GM08714 (cell line): ENCODE results near the gene CLASRP.
A peak's percentile ranks its signal among the peaks of the same experiment; 100 is the strongest.
"Not testable (repeated sequence)": the region's sequence is repeated elsewhere in the genome, so short reads cannot be mapped to it uniquely, and the experiment has no call there.

Experiments used
- H3K4me3 ChIP-seq: fragments of 200-500 bp; sonication (Bioruptor generic); 2 replicates; pipeline ENCODE4 v1.5.1; 2014; ENCODE audit warnings: mild to moderate bottlenecking, low read length, inconsistent platforms
- ZNF274 ChIP-seq: IDR thresholded peaks from 2 replicates; pipeline ENCODE4 v1.6.1; 2012; ENCODE audit warnings: mild to moderate bottlenecking, low read depth, low read length

CLASRP gene, protein sequence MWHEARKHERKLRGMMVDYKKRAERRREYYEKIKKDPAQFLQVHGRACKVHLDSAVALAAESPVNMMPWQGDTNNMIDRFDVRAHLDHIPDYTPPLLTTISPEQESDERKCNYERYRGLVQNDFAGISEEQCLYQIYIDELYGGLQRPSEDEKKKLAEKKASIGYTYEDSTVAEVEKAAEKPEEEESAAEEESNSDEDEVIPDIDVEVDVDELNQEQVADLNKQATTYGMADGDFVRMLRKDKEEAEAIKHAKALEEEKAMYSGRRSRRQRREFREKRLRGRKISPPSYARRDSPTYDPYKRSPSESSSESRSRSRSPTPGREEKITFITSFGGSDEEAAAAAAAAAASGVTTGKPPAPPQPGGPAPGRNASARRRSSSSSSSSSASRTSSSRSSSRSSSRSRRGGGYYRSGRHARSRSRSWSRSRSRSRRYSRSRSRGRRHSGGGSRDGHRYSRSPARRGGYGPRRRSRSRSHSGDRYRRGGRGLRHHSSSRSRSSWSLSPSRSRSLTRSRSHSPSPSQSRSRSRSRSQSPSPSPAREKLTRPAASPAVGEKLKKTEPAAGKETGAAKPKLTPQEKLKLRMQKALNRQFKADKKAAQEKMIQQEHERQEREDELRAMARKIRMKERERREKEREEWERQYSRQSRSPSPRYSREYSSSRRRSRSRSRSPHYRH

DNA sequence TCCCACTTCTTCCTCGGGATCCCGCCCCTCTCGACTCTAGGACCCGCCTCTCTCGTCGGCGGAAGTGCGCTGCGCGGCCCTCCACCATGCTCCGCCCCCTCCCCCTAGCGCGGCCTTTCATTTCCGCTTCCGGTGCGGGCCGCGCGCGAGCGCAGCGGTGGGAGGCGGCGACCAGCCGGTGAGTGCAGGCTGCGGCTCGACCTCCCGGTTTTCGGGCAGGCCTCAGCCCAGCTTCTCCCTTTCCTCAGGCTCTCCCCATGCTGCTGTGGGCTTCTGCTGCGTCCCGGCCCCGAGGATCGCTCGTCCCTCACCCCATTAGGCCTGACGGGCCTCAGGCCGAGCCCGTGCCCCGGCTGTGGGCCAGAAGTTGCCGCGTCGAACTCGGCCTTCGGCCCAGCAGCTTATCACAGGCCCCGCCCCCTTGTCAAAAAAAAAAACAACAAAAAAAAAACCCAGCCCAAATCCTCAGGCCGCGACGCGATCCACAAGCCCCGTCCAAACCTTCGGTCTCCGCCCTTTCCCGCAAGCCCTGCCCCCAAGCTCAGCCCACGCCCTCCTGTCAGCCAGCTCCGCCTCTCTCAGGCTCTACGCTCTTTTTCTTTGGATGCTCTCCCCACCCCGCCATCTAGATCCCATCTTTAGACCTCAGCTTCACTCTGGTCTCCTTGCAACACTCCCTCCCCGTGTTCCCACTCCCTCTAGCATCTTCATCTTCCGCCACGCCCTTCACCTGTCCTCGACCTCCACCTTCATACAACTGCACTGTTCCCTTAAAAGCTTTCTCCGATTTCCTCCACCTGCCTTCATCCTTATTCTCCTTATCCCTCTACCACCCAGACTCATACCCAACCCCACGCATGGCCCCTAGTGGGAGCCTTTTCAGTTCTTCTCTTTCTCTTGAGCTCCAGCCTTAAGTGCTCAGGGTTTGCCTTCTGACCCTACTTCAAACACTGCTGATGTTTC lies at the start of gene CLASRP:
TSS of gene CLASRP (plus strand) at position 115 of the 963 bp plus-strand sequence. CDS start 1,168 bp downstream, outside the sequence.
- no peak for TF ChIP-seq ZNF274
- peak within 1 kb of the TSS; percentile 81 for H3K4me3 ChIP-seq

DNA sequence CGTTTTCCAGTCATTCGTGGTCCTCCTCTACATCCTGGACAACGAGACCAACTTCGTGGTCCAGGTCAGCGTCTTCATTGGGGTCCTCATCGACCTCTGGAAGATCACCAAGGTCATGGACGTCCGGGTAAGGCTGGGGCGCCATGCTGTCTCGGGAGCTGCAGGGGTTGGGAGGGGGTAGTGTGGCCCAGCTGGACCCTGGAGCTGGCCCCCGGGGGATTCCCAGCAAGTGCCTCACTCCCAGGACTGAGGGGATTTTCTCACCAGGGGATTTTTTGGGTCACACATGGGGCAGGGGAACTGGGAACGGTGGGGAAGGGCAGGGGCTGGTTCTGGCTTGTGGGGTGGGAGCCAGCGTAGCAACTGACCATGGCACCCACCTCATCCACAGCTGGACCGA lies 48.4 kb upstream of the CLASRP start:
- TF ChIP-seq ZNF274, result no peak
- H3K4me3 ChIP-seq, result no peak overlapping the region

DNA sequence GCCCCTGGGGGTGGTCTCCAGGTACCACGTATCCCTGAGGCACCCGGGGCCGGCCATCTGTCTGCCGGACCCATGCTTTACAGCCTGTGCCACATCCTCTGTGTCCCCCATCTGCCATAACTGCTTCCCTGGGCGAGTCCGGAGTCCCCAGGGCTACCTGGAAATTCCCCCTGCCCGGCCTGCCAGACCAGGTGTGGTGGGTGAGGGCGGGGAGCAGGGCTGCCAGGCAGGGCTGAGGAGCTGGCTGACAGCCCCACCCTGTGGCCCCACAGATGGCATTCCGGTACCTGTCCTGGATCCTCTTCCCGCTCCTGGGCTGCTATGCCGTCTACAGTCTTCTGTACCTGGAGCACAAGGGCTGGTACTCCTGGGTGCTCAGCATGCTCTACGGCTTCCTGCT lies 47.9 kb upstream of the CLASRP start:
- TF ChIP-seq ZNF274, result no peak
- H3K4me3 ChIP-seq, result no peak overlapping the region

DNA sequence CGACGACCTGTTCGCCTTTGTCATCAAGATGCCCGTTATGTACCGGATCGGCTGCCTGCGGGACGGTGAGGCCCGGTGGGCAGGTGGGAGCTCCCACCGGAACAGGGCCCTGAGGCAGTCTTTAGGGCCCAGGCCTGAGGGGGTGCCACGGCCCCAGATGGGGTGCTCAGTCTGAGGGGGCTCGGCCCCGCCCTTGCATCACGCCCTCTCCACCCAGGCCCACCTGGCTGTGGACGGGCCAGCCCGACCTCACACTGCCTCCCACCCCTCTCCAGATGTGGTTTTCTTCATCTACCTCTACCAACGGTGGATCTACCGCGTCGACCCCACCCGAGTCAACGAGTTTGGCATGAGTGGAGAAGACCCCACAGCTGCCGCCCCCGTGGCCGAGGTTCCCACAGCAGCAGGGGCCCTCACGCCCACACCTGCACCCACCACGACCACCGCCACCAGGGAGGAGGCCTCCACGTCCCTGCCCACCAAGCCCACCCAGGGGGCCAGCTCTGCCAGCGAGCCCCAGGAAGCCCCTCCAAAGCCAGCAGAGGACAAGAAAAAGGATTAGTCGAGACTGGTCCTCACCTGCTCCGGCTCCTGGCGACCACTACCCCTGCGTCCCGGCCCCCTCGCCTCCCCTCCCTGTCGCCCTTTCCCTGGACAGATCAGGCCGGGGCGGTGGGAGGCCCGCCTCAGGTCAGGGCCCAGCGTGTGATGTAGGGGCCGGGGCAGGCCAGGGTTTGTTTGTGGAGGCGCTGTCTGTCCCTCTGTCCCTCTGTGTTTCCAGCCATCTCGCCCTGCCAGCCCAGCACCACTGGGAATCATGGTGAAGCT lies 46.3 kb upstream of the CLASRP start:
- H3K4me3 ChIP-seq, result no peak overlapping the region
- TF ChIP-seq ZNF274, result no peak

DNA sequence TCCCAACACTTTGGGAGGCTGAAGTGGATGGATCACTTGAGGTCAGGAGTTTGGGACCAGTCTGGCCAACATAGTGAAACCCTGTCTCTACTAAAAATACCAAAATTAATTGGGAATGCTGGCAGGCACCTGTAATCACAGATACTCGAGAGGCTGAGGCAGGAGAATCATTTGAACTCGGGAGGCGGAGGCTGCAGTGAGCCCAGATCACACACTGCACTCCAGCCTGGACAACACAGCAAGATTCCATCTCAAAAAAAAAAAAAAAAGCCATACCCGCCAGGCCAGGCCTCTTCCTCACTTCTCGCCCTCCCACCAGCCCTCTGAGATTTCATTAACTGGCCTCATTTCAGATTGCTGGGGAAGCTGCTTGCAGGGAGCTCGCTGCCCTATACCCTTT lies 45.3 kb upstream of the CLASRP start:
- TF ChIP-seq ZNF274, result no peak

DNA sequence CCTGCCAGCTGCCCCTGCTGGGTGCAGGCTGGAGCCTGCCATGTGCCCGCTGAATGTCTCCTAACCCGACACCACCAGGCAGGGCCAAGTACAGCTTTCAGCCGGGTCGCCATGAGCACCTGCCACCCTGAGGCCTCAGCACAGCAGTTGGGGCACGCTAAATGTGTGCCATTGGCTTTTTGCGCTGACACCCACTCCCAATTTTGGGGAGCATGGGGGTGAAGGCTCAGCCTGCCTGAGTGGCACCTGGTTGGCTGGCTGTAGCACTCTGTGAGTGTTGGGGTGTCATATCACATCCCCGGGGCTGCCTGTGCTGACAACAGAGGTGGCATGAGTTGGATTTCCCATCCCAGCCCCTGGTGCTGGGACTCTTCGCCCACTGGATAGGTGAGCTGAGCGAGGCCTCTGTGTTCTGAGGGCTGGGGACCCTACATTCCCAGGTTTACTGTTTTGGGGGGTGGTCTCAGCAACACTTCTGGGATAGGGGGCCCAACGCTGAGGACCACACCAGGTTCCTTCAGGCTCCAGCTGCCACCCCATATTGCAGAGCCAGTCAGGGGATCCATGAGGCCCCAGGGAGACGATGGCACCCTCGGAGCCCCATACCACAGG lies 44.8 kb upstream of the CLASRP start:
- no peak for TF ChIP-seq ZNF274

More for the DNA sequence above, 45.3 kb upstream of the CLASRP start:
- no peak overlapping the region for H3K4me3 ChIP-seq

DNA sequence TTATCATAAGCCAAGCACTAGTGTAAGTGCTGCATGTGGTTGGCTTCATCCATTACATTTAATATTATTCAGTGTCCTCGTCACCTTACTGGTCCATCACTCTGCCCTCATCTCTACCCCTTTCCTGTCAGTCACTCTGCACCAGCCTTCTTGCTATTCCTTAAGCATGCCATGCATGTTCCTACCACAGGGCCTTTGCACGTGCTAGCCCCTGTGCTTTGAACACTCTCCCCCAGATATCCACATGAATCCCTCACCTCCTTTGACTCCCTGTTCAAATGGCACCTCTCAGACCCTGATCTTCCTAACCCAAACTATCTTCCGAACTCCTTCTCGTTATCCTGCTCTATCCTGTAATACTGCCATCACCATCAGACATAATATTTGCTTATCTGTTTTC lies 40.8 kb upstream of the CLASRP start:
- no peak overlapping the region for H3K4me3 ChIP-seq
- TF ChIP-seq ZNF274, result no peak

More for the DNA sequence above, 44.8 kb upstream of the CLASRP start:
- H3K4me3 ChIP-seq, result no peak overlapping the region

DNA sequence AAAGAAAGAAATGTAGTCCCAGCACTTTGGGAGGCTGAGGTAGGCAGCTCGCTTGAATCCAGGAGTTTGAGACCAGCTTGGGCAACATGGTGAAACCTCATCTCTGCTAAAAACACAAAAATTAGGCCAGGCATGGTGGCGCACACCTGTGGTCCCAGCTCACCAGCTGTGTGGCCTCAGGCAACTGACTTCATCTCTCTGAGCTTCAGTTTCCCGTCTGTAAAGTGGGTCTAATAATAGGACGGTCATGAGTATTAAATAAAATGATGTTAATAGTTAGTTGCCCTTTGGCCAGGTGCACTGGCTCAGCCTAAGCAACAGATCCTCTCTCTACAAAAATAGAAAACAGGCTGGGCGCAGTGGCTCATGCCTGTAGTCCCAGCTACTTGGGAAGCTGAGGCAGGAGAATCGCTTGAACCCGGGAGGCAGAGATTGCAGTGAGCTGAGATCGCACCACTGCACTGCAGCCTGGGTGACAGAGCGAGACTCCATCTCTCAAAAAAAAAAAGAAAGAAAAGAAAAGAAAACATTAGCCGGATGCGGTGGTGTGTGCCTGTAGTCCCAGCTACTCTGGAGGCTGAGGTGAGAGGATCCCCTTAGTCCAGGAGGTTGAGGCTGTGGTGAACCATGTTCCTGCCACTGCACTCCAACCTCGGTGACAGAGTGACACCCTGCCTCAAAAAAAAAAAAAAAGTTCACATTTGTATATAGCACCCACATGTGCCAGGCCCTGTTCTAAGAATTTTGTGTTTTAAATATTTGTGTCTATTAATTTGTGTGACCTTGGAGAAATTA lies 39.5 kb upstream of the CLASRP start:
- not testable (repeated sequence) for H3K4me3 ChIP-seq

DNA sequence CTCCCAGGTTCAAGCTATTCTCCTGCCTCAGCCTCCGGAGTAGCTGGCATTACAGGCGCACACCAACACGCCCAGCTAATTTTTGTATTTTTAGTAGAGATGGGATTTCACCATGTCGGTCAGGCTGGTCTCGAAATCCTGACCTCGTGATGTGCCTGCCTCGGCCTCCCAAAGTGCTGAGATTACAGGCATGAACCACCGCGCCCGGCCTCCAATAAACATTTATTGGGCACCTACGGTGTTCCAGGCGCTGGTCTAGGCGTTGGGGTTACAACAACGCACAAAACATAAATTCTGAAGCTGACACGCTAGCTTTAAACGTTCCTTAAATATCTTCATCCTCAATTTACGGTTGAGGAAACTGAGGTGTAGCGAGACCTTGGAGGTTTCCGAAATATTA lies 38.2 kb upstream of the CLASRP start:
- H3K4me3 ChIP-seq, result peak overlapping the region; percentile 61; the same call in 1 of the 2 replicates

DNA sequence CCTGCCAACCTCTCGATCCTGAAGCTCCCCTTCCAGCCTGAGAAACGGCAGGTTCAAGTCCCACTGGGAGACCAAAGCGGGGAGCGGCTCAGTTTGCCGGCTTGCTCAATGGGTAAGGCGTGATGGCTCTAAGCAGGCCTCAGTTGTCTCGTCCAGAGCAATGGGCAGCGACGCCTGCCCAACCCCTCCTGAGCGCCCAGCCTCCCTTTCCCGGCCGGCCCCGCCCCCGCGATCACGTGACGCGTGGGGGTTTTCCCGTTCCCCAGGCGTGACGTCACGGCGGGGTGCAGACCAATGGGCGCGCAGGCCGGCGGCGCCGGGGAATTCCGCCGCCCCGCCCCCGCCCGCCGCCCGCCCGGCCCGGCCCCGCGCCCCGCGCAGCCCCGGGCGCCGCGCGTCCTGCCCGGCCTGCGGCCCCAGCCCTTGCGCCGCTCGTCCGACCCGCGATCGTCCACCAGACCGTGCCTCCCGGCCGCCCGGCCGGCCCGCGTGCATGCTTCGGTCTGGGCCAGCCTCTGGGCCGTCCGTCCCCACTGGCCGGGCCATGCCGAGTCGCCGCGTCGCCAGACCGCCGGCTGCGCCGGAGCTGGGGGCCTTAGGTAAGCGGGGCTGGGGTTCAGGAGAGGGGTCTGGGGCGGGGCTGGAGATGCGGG lies 37.6 kb upstream of the CLASRP start, which contains the start of gene RELB:
TSS of gene RELB (plus strand) at position 378 of the 653 bp plus-strand sequence. CDS start at position 494, 116 bp downstream.
- no peak for TF ChIP-seq ZNF274
- H3K4me3 ChIP-seq, result peak within 1 kb of the TSS; percentile 84

DNA sequence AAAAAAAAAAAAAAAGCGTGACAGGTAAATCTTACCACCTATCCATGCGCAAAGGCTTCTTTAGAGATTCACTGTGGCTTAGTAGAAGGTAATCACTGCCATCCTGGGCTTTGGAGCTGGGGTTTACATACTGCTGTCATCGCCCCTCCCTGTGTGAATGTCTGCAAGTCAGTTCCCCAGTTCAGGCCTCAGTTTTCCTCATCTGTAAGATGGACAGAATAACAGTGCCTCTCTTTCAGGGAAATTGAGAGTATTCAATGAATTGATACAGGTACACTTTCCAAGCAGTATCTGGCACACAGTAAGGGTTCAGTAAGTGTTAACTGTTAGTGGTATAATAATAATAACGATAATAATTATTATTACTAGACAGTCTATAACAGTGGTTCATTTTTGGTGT lies 35.4 kb upstream of the CLASRP start:
- no peak for TF ChIP-seq ZNF274
- H3K4me3 ChIP-seq, result no peak overlapping the region

DNA sequence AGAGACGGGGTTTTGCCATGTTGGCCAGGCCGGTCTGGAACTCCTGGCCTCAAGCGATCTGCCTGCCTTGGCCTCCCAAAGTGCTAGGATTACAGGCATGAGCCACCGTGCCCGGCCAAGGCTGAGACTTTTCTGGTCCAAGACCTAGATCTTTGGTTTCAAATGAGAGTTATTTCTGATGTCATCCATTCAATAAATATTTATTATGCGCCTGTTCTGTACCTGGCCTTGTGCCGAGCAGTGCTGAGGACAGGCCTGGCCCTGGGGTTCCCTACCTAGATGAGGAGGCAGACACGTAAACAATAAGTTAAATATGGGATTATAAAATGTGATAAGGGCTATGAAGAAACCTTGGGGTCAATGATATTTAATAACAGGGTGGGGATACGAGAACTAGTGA lies 33.1 kb upstream of the CLASRP start:
- no peak for TF ChIP-seq ZNF274

More for the DNA sequence above, 33.1 kb upstream of the CLASRP start:
- no peak overlapping the region for H3K4me3 ChIP-seq
